HG03342 (cell line): ENCODE results near the gene PRDM10.

Source experiments
- ATAC-seq: cut with Tn5 transposase; IDR thresholded peaks from one replicate; pipeline ENCODE4 v1.9.1; 2021; ENCODE audit warnings: mild to moderate bottlenecking, moderate library complexity; ENCODE audit not compliant: unreplicated experiment

The PRDM10 gene

GRCh38 chr11:129852125-129852740, 150.4 kb downstream of the PRDM10 start:
- ATAC-seq, result no peak
